ENCODE measurements around the gene TREM2.

GRCh38 chr6:41187924-41188886 is 25.3 kb upstream of the TREM2 start:
- TF ChIP-seq POLR2AphosphoS5 (IDR thresholded peaks at IDR 0.05; ENCODE audit: borderline replicate concordance, low read depth, low read length) (no peak), EZH2 (IDR thresholded peaks at IDR 0.05) (no peak)

Measured in SK-N-MC (cell line).